Body of pancreas (tissue), 4 donors: Measurements from ENCODE around the gene HPN. TPM values are rescaled to one million over a fixed set of nuclear protein-coding genes. Genes with fewer than 3 reads are reported as not detected.

Source experiments
- ATAC-seq: fragments of 150-250 bp; one replicate; pipeline ENCODE4 v1.9.1; 2016
- DNase-seq, 4 donors: peaks; one replicate each; pipeline ENCODE4 v3.0.0-alpha.2; 2019
- H3K27ac ChIP-seq, 4 donors: fragments of 200-600 bp; sonication (generic); 1 replicate in 3 of 4; 2 replicates in 1 of 4; pipeline versions ENCODE4 v1.5.1 to v1.6.1; 2016 to 2019; ENCODE audit warnings: mild to moderate bottlenecking in 1 of 4, mixed read lengths in 1 of 4, moderate library complexity in 1 of 4
- H3K27me3 ChIP-seq, 2 donors: fragments of 200-600 bp; sonication (generic); one replicate each; pipeline ENCODE4 v1.6.0; 2016; ENCODE audit warnings: mild to moderate bottlenecking in 1 of 2
- H3K36me3 ChIP-seq, 2 donors: fragments of 200-600 bp; sonication (generic); replicated peaks in 1 of 2; 2 replicates each; pipeline ENCODE4 v1.5.1; 2016; ENCODE audit warnings: low read depth in 2 of 2; ENCODE audit not compliant: insufficient read depth in 1 of 2
- H3K4me1 ChIP-seq: fragments of 200-600 bp; sonication (generic); one replicate; pipeline ENCODE4 v1.6.0; 2016
- H3K4me3 ChIP-seq, 2 donors: fragments of 200-600 bp; sonication (generic); 1 replicate in 1 of 2; 2 replicates in 1 of 2; pipeline ENCODE4 v1.5.1; 2016 to 2019
- H3K9me3 ChIP-seq, 3 donors: fragments of 200-600 bp; sonication (generic); 1 replicate in 2 of 3; 2 replicates in 1 of 3; pipeline ENCODE4 v1.5.1; 2016
- POLR2A ChIP-seq, 3 donors: fragments of 450-650 bp; IDR thresholded peaks; one replicate each; pipeline ENCODE4 v1.6.1; 2016; ENCODE audit warnings: antibody characterized with exemption in 3 of 3, mild to moderate bottlenecking in 2 of 3
- WGBS, 2 donors: methylation state at CpG; one replicate each; pipeline ENCODE4 v1.1.5; 2017; 5-methylcytosine and 5-hydroxymethylcytosine counted together
- intact Hi-C: fragments of 100-400 bp; cut with DNase I; formaldehyde crosslinking; loops from one replicate; pipeline ENCODE4 v1.15.1; 2023
- total RNA-seq, 2 donors: library from RNA; depleted of rRNA; stranded (reverse); fragments of >200 nt; gene quantifications; one replicate each; pipeline ENCODE4 v1.1.0, GENCODE V29; 2016
- TF ChIP-seq, protein P1 (sequence below), 7 experiments: fragments of 450-650 bp in 4 of 7; fragments of 200-600 bp in 3 of 7; sonication (generic) in 3 of 7; IDR thresholded peaks; one replicate each; pipeline ENCODE4 v1.5.1; 2016 to 2019; ENCODE audit warnings: antibody characterized with exemption in 7 of 7

The HPN gene
- total RNA-seq, 2 donors from 2014 or later, result 135 to 289 TPM

DNA sequence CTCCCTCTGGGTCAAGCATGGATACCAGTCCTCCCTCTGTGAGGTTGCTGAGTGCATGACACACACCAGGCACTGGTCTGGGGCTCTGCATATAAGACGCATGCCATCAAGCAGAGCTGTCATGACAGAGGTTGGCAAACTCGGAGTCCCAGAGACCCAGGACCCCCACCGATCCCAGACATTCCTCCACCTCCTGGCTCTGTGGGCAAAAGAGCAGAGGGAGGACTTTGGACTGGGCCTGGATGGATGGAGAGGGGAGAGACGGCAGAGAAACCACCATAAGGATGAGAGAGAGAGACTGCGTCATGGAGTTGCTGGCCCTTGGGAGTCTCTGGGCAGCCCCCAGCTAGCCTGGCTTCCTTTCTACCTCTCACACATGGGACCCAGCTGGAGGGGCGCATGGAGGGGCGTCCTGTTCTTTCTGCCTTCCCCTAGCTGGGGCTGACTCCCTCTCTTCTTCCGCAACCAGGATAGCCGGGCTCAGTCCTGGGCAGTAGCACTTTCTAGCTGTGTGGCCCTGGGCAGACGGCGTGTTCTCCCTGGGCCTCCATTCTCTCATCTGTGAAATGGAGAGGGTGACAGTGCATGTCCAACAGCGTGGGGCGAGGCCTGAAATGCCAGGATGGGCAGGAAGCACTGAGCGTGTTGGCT, 1.6 kb downstream of the HPN start:
- Histone ChIP-seq H3K27ac (peak overlapping the region; percentile 91 to 97 (median 96)), H3K36me3 (no peaks in the 10 kb centered on the region), H3K27me3 (no peaks in the 10 kb centered on the region), H3K4me1 (peaks cover 76% of the 10 kb centered on the region), H3K9me3 (no peaks in the 10 kb centered on the region), H3K4me3 (peak overlapping the region in 1 of 2 donors; percentile 9)
- ATAC-seq, result no peak
- WGBS, 2 donors, result 34 to 36% methylated on average over 13 to 14 of the region's 14 CpGs
- intact Hi-C loops, result loop anchor here (10.0 kb wide), 1 partner anchor 92 kb away; the partner anchor contains the start of genes FXYD1 and LGI4
- DNase-seq, result no peak
- no peak for TF ChIP-seq POLR2A (IDR thresholded peaks at IDR 0.05)
- TF ChIP-seq, protein P1, sequence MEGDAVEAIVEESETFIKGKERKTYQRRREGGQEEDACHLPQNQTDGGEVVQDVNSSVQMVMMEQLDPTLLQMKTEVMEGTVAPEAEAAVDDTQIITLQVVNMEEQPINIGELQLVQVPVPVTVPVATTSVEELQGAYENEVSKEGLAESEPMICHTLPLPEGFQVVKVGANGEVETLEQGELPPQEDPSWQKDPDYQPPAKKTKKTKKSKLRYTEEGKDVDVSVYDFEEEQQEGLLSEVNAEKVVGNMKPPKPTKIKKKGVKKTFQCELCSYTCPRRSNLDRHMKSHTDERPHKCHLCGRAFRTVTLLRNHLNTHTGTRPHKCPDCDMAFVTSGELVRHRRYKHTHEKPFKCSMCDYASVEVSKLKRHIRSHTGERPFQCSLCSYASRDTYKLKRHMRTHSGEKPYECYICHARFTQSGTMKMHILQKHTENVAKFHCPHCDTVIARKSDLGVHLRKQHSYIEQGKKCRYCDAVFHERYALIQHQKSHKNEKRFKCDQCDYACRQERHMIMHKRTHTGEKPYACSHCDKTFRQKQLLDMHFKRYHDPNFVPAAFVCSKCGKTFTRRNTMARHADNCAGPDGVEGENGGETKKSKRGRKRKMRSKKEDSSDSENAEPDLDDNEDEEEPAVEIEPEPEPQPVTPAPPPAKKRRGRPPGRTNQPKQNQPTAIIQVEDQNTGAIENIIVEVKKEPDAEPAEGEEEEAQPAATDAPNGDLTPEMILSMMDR (IDR thresholded peaks at IDR 0.05), result no peak

DNA sequence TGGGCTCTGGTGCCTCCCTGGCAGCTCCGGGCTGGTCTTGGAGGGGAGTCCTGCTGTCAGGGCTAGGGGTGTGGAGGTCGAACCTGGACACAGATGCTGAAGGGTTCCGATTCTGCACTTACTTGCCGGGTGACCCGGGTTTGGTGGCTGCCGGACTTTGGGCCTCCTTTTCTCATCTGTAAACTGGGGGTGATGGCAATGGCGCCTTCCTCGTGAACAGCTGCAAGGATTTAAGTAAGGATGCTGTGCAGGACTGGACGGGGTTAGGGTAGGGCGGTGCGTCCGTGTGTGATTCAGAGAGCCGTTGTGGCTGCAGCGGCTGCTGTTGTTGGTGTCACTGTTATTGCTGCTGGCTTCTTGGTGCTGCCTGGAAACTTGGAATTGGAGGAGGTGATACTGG, 2.4 kb downstream of the HPN start:
- intact Hi-C loops, result loop anchor here (10.0 kb wide), 1 partner anchor 91 kb away; the partner anchor contains the start of genes FXYD1 and LGI4
- WGBS, 2 donors, result 49 to 58% methylated on average over 14 of the region's 14 CpGs
- DNase-seq (peak in 2 of 4 donors; percentile 28 to 38), ATAC-seq (no peak)
- H3K9me3 ChIP-seq, result no peaks in the 10 kb centered on the region
- TF ChIP-seq, protein P1 (IDR thresholded peaks at IDR 0.05), result no peak
- TF ChIP-seq POLR2A (IDR thresholded peaks at IDR 0.05), result peak in 2 of 3 donors; percentile 16 to 24
- no peaks in the 10 kb centered on the region for H3K36me3 ChIP-seq
- H3K4me1 ChIP-seq, result peaks cover 85% of the 10 kb centered on the region
- H3K4me3 ChIP-seq, result peak overlapping the region in 1 of 2 donors; percentile 9
- H3K27ac ChIP-seq, result peak overlapping the region; percentile 91 to 97 (median 96)
- no peaks in the 10 kb centered on the region for H3K27me3 ChIP-seq

DNA sequence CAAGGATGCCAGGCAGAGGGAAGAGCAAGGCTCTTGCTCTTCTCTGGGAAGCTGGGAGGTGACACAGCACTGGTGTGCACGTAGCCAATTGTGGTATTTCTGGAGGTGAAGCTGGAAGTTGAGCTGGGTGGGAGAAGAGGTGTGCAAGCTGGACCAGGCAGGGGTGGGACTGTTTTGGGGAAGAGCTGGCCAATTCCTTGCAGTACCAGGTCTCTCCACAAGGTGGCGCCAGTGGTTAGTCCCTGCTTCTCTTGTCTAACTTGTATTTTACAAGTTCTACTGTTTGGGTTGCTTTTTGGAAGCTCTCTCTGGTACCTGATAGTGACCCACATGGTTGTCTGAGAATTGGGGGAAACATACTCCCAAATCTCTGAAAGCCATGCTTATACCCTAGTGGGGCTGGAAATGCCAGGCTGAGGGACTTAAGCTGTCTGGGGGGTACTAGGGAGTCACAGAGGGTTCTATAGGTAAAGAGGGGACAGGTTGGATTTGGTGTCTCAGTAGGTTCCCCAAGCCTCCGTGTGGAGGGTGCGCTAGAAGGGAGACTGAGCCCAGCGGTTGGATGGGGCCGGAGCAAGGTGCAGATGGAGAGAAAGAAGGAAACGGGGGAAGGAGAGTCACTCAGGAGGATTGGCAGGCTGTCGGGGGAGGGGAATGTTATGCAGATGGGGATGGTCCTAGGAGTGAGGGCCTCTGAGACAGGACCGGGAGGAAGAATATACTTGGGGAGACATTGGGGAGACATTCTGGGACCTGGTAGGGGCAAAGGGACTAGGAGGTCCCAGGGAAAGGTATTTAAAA, 3.0 kb downstream of the HPN start:
- ATAC-seq (no peak), DNase-seq (peak; percentile 58 to 76 (median 69))
- peak overlapping the region in 3 of 4 donors; percentile 91 to 97 (median 97) for H3K27ac ChIP-seq
- H3K27me3 ChIP-seq, result no peaks in the 10 kb centered on the region
- H3K36me3 ChIP-seq, result no peaks in the 10 kb centered on the region
- WGBS, 2 donors, result 47 to 48% methylated on average over 9 of the region's 9 CpGs
- TF ChIP-seq, protein P1 (IDR thresholded peaks at IDR 0.05), result peak; percentile 88 to 99 (median 94)
- no peak for TF ChIP-seq POLR2A (IDR thresholded peaks at IDR 0.05)
- H3K4me1 ChIP-seq, result peaks cover 91% of the 10 kb centered on the region
- intact Hi-C loops, result loop anchor here (10.0 kb wide), 1 partner anchor 90 kb away; the partner anchor contains the start of genes FXYD1 and LGI4
- H3K9me3 ChIP-seq, result no peaks in the 10 kb centered on the region
- H3K4me3 ChIP-seq, result no peak overlapping the region

DNA sequence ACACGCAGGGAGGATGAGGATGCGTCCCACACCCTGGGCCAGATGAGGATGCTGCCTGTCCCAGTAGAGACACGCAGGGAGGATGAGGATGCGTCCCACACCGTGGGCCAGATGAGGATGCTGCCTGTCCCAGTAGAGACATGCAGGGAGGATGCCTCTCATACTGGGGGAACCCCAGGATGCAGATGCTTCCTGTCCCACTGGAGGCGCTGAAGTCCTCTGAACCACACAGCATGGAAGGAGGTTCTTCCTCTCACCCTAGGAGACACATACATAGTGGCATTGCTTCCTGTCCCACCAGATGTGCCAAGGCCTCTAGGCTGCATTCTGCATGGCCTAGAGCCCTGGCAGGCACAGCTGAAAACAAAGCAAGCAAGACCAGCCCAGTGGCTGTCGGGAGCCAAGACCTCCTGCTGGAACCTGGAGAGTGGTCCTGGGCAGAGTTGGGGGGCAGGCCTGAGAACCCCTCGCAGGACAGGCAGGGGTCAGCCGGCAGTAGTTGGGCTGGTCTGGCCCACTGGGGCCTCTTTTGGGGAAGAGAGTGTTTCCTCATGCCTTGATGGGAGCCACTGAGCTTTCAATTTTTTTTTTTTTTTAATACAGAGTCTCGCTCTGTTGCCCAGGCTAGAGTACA, 4.3 kb downstream of the HPN start:
- Histone ChIP-seq H3K27me3 (no peaks in the 10 kb centered on the region), H3K9me3 (no peaks in the 10 kb centered on the region), H3K27ac (peak overlapping the region in 2 of 4 donors; percentile 17 to 41), H3K4me1 (peaks cover 90% of the 10 kb centered on the region), H3K36me3 (no peaks in the 10 kb centered on the region), H3K4me3 (no peak overlapping the region)
- 45 to 60% methylated on average over 9 to 10 of the region's 10 CpGs for WGBS, 2 donors
- DNase-seq (peak in 3 of 4 donors; percentile 28 to 50 (median 43)), ATAC-seq (no peak)
- intact Hi-C loops, result loop anchor here (10.0 kb wide), 1 partner anchor 89 kb away; the partner anchor contains the start of genes FXYD1 and LGI4
- TF ChIP-seq, protein P1 (IDR thresholded peaks at IDR 0.05), result peak in 1 of 7 experiments; percentile 6
- no peak for TF ChIP-seq POLR2A (IDR thresholded peaks at IDR 0.05)
